Stimulated activated CD8-positive, alpha-beta memory T cell treated with anti-CD3 and anti-CD28 coated beads, Interleukin-12 subunit alpha, Interleukin-12 subunit beta, amount 100 ng/mL, for 1 hour (primary cell): ENCODE measurements around the gene TMEM164.

Source experiments
- DNase-seq: peaks from one replicate; pipeline ENCODE4 v3.0.0-alpha.2; 2020; ENCODE audit warnings: low read depth

The TMEM164 gene

DNA sequence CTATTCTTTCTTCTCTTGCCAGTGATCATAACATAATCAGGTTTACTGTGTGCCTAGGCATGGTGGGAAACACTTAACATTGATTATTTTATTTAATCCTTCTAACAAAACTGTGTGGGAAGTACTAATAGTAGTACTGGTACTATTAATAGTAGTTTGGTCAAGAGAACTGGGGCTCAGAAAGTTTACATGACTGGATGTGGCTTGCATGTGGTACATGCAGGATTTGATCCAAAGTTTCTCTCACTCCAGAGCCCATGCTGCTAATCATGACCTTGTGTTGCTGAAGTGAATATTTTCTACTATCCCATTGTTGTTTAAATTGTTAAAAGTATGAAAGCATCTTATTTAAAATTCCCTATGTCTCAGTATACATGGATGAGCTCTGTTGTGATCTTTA, 78.4 kb downstream of the TMEM164 start:
- no peak for DNase-seq

DNA sequence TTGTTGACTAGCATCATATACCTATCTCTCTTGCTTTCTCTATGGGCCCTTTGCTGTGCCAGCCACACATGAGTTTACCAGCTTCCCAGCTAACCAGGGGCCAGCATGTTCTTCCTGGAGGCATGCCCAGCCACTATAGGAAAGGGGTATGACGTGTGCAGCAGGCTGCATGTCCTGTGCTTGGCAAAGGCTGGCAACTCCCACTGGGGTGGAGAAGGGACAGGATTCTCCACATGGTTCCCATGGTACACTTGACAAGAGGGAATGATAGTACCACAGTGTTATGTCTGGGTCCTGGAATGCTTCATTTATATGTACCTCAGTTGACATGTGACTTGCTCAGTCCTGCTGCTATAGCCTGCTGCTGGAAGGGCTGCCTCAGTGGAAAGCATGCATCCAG, 78.8 kb downstream of the TMEM164 start:
- no peak for DNase-seq

DNA sequence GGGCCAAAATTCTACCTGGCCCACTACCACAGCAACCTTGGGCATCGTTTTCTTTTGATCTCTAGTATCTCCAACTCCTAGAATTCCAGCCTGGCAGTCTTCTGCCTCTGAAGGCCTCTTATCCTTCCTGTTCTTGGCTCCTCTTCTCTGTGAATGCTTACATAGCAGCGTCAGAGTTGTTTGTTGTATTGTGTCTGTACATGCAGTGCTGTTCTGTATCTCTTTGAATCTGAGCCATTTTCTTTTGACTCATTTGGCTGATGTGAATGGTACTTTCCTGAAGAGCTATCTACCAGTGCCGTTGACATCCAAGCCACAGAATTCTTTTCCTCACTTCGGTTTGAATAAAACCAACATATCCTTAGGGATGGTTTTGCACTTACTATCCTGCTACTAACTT, 79.2 kb downstream of the TMEM164 start:
- DNase-seq = no peak

- DNase-seq = no peak
Measured at GRCh38 chrX:110086162-110086915, 83.4 kb downstream of the TMEM164 start.

- DNase-seq = no peak
Measured at GRCh38 chrX:110086916-110087484, 84.1 kb downstream of the TMEM164 start.

- no peak for DNase-seq
Measured at GRCh38 chrX:110087485-110088356, 84.8 kb downstream of the TMEM164 start.

DNA sequence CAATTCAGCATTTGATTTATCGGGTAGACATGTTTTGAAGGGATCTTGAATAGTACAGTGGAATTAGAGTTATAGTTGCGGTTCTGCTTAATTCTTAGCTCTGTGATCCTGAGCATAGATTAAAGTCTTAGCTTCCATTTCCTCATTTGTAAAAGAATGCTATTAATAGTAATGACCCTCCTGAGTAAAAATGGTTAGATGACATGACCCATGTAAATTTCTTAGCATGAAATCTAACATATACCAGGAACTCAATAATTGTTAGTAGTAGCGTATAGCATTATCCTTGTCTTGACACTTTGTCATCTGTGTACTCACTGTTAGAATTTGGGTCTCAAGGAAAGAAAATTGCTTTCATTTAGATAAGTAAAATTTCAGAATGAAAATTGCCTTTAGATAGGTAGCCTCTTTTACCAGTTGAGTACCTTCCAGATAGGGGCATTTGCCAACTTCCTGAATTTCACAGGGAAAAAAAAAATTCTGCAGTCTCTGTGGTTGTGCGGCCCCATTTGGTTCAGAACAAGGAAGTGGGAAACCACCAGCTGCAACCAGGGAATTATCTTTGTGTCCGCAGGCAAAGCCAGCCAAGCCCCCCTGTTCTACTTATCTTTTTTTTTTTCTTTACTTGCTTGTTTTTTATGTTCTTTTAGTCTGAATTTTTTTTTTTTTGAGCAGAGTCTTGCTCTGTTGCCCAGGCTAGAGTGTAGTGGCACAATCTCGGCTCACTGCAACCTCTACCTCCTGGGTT, 86.9 kb downstream of the TMEM164 start:
- no peak for DNase-seq

- no peak for DNase-seq
Measured at GRCh38 chrX:110097920-110098319, 95.0 kb downstream of the TMEM164 start.

- no peak for DNase-seq
Measured at GRCh38 chrX:110103344-110103743, 100.4 kb downstream of the TMEM164 start.

DNA sequence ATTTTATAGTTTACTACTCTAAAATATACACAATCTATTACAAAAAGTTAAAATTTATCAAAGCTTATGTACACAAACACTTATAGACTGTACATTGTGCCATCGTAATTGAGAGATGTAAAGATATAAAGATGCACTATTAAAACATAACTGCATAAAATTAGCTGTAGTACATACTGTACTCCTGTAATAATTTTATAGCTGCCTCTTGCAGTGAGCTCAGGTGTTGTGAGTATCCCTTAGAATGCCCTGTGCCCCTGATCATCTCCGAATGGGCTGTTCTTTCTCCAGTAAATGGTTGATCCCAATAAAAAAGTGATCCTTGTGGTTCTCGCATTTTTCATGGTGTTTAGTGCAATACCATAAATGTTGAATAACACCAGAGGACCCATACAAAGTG, 101.2 kb downstream of the TMEM164 start:
- no peak for DNase-seq

- no peak for DNase-seq
Measured at GRCh38 chrX:110108381-110108821, 105.5 kb downstream of the TMEM164 start.

DNA sequence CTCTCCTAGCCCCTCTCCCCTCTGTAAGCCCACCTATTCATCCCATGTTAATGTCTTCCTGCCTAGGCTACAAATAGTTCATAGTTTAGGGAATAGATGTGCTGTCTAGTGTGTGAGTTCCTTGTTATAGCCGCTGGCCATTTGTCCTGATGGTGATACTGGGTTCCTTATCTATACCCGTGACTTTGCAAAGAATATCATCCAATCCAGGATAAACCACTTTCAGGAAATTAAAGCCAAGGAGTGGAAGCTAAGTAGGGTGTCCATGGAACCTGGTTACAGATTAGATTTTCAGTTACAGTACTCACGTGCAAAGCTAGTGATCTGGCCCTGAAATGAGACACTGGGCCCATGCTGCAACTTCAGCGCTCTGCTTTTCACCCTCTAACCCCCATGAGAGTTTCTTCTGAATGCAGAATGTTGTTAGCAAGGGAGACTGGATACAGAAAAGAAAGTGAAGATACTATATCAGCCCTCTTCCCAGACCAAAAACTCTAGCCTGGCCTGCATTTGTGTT, 111.4 kb downstream of the TMEM164 start:
- no peak for DNase-seq

DNA sequence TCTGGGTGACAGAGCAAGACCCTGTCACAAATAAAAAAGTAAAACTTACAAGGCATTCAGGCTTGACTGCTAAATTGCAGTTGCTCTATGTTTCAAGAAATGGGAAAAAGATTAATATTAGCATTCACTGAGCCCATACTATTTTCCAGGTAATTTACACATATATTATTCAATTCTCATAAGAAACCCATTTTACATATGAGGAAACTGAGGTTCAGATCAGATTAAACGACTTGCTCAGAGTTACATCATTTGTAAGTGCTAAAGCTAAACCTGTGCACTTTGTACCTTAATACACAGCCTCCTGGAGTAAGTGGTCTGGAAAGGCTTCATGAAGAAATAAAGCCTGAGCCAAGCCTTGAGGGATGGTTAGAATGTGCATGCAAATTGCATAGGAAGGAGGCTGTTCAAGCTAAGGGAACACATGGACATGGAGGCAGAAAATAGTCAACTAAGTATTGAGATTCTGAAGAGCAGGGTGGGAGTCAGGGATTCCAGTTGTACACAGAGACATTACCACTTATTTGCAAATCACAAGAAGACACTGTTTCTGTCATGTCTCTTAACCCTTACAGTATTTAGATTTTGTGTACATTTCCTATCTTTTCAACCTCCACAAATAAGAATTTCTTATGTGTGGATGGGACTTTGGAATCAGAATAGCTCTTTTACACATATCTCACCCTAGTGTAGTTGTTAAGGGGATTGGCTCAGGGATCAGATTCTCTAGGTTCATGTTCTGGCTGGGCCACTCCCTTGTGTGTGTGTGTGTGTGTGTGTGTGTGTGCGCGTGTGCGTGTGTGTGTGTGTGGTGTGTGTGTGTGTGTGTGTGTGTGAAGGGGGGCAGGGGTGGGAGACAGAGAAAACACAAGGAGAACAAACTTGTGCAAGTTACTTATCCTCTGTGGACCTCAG, 113.4 kb downstream of the TMEM164 start:
- DNase-seq = no peak

DNA sequence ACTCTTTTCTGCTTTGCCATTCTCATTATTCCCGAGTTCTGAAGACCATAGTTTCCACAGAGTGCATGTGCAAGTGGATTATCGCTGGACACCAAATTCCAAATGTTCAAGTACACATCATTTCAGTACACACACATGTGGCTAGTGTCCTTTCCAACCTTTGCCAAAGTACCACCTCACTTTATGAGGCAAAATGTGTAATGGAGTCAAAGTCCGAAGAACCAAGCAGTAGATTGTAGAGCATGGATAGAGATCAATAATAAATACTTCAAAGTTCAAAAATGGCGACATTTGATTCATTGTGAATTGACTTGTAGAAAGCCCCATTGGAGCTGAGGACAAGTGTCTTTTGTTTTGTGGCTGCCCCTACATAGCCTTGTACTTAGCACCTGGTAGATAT, 115.6 kb downstream of the TMEM164 start:
- DNase-seq = no peak

GRCh38 chrX:110119480-110119879, 116.6 kb downstream of the TMEM164 start:
- DNase-seq = no peak

DNA sequence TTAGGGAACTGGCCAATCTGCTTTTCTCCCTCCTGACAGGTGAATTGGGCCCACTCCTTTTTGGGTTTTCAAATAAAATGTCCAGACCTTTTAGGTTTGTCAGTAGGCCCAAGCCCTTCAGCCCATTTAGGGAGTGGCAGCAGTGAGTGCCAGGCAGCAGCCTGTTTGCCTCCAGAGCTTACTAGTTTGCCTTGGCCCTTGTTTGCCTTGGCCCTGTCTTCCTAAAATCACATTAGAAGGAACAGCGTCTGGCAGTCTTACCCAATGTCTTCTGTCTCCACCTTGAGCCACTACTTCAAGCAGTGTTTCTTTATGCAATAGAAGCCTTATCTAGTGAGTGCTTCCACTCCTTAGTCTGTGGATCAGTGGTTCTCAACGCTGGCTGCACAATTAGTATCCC, 117.1 kb downstream of the TMEM164 start:
- no peak for DNase-seq

DNA sequence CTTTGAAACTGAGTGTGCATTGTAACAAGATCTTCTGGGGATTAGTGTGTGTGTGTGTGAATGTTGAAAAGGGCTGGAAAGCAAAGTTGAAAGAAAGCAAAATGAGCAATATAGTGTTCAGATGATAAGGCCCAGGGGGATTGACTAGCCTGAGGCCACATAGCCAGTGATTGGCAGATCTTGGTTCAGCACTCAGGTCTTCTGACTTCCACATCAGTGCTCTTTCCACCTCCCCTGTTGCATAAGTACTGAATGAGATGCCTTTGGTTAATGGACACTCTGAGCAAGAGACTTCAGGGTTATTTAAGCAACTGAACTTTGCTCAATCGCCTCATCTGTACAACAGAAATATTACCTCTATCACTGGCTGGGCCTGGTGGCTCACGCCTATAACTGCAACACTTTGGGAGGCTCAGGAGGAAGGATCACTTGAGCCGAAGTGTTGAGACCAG, 120.4 kb downstream of the TMEM164 start:
- no peak for DNase-seq

DNA sequence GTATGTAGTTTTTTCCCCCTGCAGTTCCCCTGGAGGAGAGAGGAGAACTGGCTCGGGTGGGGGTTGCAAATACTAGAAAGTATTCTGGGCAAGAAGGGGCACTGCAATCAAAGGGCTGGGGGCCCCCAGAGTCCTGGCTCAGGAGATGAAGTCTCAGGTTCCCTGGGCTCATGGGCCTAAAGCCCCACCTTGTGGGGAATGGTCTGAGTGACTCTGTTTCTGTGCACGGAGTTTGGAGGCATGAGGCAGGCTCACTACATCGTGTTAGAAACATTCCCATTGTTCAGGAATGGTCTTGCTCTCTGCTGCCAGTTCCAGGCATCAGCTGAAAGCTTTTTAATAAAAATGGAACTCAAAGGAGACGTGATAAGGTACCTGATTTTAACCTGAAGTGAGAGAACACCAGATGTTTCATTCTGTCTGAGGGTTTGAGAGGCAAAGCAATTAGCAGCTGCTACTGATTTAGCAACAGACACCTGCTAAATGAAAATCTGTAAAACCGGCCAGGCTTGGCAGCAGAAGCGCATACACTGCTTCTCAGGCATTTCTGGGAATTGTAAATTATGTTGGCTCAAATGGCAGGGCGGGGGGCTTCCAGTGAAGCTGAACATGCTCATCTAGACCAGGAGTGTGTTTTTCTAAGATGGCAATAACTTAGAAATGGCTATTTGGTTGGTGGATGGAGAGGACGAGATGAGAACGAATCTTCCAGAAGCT, 122.7 kb downstream of the TMEM164 start:
- DNase-seq = no peak

- DNase-seq = no peak
Measured at GRCh38 chrX:110131031-110131430, 128.1 kb downstream of the TMEM164 start.

GRCh38 chrX:110132450-110133114, 129.7 kb downstream of the TMEM164 start:
- no peak for DNase-seq
